HG02981 (cell line): ENCODE data around the gene PEPD.
"Not testable (repeated sequence)": the region's sequence is repeated elsewhere in the genome, so short reads cannot be mapped to it uniquely, and the experiment has no call there.

Source experiments
- ATAC-seq: cut with Tn5 transposase; IDR thresholded peaks from one replicate; pipeline ENCODE4 v1.9.1; 2021; ENCODE audit warnings: mild to moderate bottlenecking, moderate library complexity; ENCODE audit not compliant: unreplicated experiment

Gene PEPD

DNA sequence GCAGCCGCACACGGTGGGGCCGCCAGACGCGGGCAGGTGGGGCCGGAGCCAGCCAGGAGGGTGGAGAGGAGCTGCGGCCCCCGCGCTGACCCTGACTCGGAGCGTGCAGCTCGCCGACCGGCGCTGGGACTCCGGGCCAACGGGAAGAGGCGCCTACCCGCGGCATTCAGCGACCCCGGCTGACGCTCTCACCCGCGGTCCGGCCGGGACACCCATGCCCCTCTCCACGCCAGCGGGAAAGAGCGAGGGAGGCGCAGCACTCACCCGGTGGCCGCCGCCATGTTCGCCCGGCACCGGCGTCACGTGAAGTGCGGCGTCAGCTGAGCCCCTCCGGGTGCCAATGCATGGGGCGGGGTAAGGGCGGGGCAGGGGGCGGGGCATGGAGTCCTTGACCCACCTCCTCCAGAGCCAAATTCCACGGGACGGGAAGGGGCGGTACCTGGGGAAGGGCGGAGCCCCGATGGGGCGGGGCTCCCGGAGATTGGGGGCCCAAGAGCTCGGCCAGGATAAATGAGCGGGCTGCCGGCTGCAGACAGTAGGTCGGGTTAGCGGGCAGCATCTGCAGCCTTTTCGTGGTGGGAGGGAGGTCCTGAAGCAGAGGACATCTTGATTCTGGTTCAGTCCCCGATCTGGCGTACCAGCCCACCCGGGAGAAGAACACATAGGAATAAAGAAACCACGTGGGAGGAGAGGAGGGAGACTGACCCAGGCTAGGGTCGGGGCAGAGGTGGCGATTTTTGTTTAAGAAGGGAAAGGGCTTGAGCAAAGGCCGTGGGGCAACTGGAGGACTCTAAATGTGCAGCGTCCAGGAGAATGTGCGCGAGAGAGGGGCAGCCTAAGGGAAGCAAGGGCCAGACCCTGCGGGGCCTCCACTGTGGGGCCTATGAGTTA is at the start of gene PEPD:
Gene PEPD, minus strand, starts transcription at position 312 of the 891 bp plus-strand sequence. Its CDS starts 31 bp downstream, at position 281.
- ATAC-seq, result peak; percentile 90

- no peak for ATAC-seq
Measured at GRCh38 chr19:33569821-33570220, 48.2 kb upstream of the PEPD start.

GRCh38 chr19:33568706-33569105 is 47.1 kb upstream of the PEPD start:
- no peak for ATAC-seq

- no peak for ATAC-seq
Measured at GRCh38 chr19:33564836-33565338, 43.3 kb upstream of the PEPD start.

DNA sequence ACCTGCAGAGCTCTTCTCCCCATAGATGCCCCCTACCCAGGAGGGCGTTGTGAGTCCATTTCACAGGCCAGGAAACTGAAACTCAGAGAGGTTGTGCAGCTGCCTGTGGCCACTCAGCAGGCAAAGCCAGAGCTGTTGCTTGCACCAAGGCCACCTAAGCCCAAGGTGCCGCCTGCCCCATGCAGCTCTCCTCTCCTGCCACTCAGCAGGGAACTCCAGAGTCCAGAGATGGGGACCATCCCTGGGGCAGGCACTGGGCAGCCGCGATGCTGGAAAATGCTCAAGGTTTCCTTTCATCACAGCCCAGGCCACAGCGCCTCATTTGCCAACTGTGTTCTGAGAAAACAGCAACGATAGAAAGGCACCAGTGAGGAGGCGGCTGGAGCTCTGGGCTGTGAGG is 41.0 kb upstream of the PEPD start:
- no peak for ATAC-seq

- not testable (repeated sequence) for ATAC-seq
Measured at GRCh38 chr19:33561666-33562065, 40.1 kb upstream of the PEPD start.

DNA sequence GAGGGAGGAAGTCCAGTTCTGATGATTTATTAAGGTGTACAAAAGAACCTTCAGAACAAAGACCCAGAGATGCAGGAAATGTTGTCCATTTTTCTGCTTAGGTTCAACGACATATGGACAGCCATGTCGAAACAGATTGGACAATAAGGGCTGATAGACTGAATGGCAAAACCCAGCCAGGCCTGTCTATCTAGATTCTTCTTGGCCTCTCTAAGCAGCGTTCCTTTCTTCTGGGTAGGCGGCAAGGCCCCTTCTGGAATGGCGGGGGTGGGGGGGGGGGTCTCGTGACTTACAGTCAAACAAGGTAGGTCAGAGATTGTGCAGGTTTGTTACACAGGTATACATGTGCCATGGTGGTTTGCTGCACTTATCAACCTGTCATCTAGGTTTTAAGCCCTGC is 39.7 kb upstream of the PEPD start:
- ATAC-seq, result no peak

- ATAC-seq, result no peak
Measured at GRCh38 chr19:33559996-33560395, 38.4 kb upstream of the PEPD start.

DNA sequence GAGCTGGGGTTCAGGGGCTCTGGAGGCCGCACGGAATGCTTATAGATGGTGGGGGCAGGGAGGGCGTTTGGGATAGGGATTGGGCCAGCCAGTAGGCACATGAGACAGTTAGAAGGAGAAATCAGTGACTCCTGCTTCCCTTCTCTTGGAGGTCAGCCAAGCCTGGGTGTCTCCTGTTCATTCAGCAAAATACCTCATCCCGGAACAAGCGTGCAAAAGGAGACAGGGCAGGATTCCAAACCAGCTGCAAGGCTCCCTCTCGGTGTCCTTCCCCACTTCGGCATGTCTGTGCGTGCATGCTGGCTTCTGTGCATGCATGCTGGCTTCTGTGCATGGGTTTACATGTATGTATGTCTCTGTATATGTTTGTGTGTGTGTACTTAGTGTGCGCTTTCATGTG is 37.3 kb upstream of the PEPD start:
- ATAC-seq, result no peak

DNA sequence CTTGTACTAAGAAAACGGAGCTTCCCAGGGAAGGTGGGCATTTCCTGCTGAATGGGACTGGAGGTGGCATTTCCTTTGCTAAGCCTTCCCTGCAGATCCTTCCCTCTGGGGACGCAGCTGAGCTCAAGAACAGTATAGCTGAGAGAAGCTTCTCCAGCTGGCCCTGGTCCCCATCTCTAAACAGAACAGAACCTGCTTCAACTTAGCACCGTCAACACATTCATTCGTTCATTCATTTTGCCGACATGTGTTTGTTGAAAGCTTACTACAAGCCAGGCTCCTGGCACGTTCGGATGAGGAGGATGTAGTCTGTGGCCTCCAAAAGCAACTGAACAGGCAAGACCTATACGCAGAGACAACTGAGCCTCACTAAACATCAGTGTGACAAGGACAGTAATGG is 36.6 kb upstream of the PEPD start:
- no peak for ATAC-seq

- no peak for ATAC-seq
Measured at GRCh38 chr19:33557720-33558119, 36.1 kb upstream of the PEPD start.

GRCh38 chr19:33557196-33557595 is 35.6 kb upstream of the PEPD start:
- no peak for ATAC-seq

DNA sequence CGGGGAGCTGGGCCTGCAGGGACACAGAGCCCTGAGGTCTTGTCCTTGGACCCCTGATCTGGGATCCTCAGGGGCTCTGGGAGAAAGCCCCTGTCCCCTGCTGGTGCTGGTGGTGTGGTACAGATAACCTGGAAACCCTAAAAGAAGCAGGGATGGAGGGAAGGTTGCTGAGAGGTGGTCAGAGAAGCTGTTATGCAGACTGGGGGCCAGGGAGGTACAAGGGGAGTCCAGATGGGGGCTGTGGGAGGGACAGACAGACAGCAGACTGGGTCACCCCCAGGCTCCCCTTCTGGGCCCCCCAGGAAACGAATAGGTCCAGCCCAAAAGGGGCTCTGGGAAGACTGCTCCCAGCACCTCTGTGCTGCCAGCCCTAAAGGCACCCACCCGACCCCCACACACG is 34.7 kb upstream of the PEPD start:
- no peak for ATAC-seq

DNA sequence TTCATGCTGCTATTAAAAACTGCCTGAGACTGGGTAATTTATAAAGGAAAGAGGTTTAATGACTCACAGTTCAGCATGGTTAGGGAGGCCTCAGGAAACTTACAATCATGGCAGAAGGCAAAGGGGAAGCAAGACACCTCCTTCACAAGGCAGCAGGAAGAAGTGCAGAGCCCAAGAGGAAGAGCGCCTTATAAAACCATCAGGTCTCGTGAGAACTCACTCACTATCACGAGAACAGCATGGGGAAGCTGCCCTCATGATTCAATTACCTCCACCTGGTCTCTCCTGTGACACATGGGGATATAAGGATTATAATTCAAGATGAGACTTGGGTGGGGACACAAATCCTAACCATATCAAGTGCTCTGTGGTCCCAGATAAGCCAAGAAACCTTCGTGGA is 34.1 kb upstream of the PEPD start:
- ATAC-seq, result not testable (repeated sequence)

DNA sequence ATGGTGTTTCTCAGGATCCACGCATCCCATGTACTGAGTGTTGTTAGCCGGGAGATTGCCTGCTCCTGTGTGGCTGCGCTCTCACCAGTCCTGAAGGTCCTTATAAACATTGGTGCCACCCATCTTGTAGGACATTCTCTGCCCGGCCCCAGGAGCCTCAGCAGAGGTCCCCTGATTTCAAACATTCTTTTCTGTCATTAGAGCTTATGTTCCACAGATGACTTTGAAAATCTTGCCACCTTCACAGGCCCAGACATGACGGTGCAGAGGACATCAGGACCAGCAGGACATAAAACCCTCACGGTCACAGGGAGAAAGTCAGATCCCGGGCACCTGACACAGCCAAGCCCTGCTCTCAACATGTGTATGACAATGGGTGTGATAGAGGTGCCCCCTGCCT is 33.2 kb upstream of the PEPD start:
- ATAC-seq, result no peak

DNA sequence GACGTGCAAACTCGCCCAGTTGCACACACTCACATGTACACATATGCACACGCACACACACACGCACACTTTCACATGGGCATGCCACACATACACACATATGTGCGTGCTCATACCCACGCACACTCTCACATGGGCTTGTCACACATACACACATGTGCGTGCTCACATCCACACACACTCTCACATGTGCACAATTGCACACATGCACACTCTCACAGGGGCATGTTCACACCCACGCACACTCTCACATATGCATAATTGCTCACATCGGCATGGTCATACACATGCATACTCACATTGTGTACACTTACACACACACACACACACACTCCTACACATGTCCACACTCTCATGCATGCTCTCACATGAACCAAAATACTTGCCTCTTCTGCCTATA is 32.8 kb upstream of the PEPD start:
- no peak for ATAC-seq

DNA sequence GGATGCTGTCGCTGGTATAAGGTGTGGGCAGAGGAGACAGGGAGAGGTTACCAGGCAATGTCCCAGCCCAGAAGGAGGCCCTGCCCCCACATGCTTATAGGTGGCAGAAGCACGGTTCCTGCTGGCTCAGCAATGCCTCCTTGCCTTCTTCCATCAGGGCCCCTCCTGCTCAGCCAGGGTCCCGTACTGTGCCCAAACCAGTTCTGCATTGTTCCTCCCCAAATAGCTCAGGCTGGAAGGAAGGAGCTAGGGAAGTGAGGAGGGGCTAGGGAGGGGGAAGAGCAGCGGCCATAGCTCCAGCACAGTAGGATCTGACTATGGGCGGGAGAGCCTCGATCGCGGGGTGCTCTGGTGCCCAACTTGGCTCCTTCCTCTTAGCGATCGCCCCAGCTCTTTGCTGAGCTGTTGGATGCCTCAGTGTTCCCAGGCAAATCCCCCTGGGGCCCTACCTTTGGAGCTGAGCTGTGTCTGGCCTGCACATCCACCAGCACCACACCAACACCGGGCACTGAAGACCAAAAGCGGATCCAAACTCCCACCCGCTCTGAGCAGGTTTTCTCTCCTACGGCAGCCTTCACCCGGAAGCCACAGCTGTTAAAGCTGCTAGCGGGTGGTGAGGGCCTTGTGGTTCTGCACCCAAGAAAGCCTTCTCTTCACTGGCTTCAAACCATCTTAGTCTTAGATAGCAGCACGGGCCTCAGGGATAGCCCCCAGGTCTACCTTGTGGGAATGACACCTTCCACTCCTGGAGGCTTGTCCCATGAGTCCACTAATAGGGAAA is 32.1 kb upstream of the PEPD start:
- no peak for ATAC-seq

DNA sequence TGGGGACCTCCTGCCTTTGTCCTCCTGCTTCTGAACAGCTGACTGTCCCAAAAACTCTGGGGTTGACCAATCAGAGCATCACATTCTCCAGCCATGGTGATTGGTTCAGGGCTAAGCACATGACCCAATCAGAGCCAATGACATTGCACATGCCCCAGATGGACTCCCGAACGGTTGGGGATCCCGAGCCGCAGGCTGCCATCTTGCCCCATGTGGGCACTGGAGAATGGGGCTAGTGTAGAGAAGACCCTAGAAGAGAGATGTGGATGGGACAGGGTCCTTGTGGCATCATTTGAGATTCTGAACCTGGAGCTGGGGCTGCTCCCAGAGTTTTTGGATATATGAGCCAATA is 31.3 kb upstream of the PEPD start:
- ATAC-seq, result no peak

- ATAC-seq, result no peak
Measured at GRCh38 chr19:33552191-33552927, 30.8 kb upstream of the PEPD start.

- ATAC-seq, result no peak
Measured at GRCh38 chr19:33551676-33552075, 30.1 kb upstream of the PEPD start.

GRCh38 chr19:33550768-33551167 is 29.2 kb upstream of the PEPD start:
- ATAC-seq, result no peak
